Heart left ventricle (tissue), 16 donors: ENCODE measurements around the gene TMEM250. TPM values are rescaled to one million over a fixed set of nuclear protein-coding genes. Genes with fewer than 3 reads are reported as not detected.

Source experiments
- ATAC-seq, 4 donors: fragments of 200-7000 bp; cut with Tn5 transposase; one replicate each; pipeline ENCODE4 v1.9.1; 2020 to 2022; ENCODE audit warnings: moderate library complexity in 4 of 4, mild to moderate bottlenecking in 3 of 4, moderate number of reproducible peaks in 1 of 4
- DNase-seq, 5 donors: peaks; one replicate each; pipeline ENCODE4 v3.0.0-alpha.2; 2020
- H3K27ac ChIP-seq, 12 donors: fragments of 200-600 bp; sonication (generic) in 4 of 12; one replicate each; pipeline versions ENCODE4 v1.5.0 to v1.8.0; 2016 to 2022; ENCODE audit warnings: mild to moderate bottlenecking in 2 of 12
- H3K27me3 ChIP-seq, 9 donors: fragments of 200-600 bp; sonication (generic) in 2 of 9; one replicate each; pipeline versions ENCODE4 v1.5.1 to v1.8.0; 2016 to 2022; ENCODE audit warnings: mild to moderate bottlenecking in 3 of 9
- H3K36me3 ChIP-seq, 9 donors: fragments of 200-600 bp; sonication (generic) in 2 of 9; one replicate each; pipeline versions ENCODE4 v1.5.0 to v1.8.0; 2018 to 2022; ENCODE audit warnings: mild to moderate bottlenecking in 2 of 9
- H3K4me1 ChIP-seq, 12 donors: fragments of 200-600 bp; sonication (generic) in 4 of 12; one replicate each; pipeline versions ENCODE4 v1.5.0 to v1.8.0; 2016 to 2022; ENCODE audit warnings: mild to moderate bottlenecking in 3 of 12
- H3K4me3 ChIP-seq, 12 donors: fragments of 200-600 bp; sonication (generic) in 4 of 12; one replicate each; pipeline versions ENCODE4 v1.5.0 to v1.8.0; 2017 to 2022; ENCODE audit warnings: mild to moderate bottlenecking in 9 of 12, moderate library complexity in 4 of 12
- H3K9me3 ChIP-seq, 12 donors: fragments of 200-600 bp; sonication (generic) in 4 of 12; one replicate each; pipeline versions ENCODE4 v1.5.0 to v1.8.0; 2016 to 2022; ENCODE audit warnings: mild to moderate bottlenecking in 1 of 12
- CTCF ChIP-seq, 12 donors: fragments of 200-600 bp; sonication (generic) in 4 of 12; IDR thresholded peaks; one replicate each; pipeline versions ENCODE4 v1.5.0 to v1.8.0; 2018 to 2022; ENCODE audit warnings: antibody characterized with exemption in 12 of 12, mild to moderate bottlenecking in 5 of 12
- POLR2A ChIP-seq, 2 donors: fragments of 450-650 bp; IDR thresholded peaks; one replicate each; pipeline ENCODE4 v1.6.1; 2017; ENCODE audit warnings: antibody characterized with exemption in 2 of 2, mild to moderate bottlenecking in 2 of 2, moderate library complexity in 2 of 2
- WGBS, 4 donors: extraction: QIAGEN DNeasy Blood & Tissue Kit in 2 of 4; methylation state at CpG; one replicate each; pipeline versions ENCODE4 v1.1.5 to v1.1.7; 2013 to 2018; 5-methylcytosine and 5-hydroxymethylcytosine counted together
- intact Hi-C, 10 donors: fragments of 100-400 bp; cut with DNase I; formaldehyde crosslinking; loops; one replicate each; pipeline versions ENCODE4 v1.11.1 to v1.14.2; 2022
- polyA plus RNA-seq, 2 donors: library from polyadenylated mRNA; stranded (reverse); fragments of 200-250 nt; gene quantifications; one replicate each; pipeline ENCODE4 v1.2.3, GENCODE V29; 2013
- total RNA-seq, 9 donors: library from RNA; depleted of rRNA in 2 of 9; stranded (reverse); fragments of >200 nt in 2 of 9; fragmentation: NEBNext Ultra II Directional in 3 of 9; extraction: Animal tissue kit (Norgen Biotek cat#: 25700) in 3 of 9; gene quantifications; one replicate each; pipeline versions ENCODE4 v1.1.0 to v1.2.4, GENCODE V29; 2016 to 2023
- donor health status: ischemic (EF 13 %, LVEDD 7.1; RV severe dilation, severe dysfunction).
- donor health status: healthy with polysubstance abuse.
- donor health status: DM: no; HTN: yes; CAD: no.
- donor health status: DM: no; HTN: no; CAD: no.
- donor health status: ischemic (EF 25% LVEDD 6.9; RV normal size, moderate dysfunction).
- donor health status: ischemic (EF 25% LVEDD 5.7; RV mildly dilated, moderate dysfunction).
- donor health status: healthy.
- donor health status: DM: yes; HTN: yes; CAD: no.
- donor health status: ischemic (EF 35%, LVEDD 5.7; RV mildly dilated, moderate dysfunction).
- donor health status: nonischemic (EF 11% LVEDD 7.7; RV severe dilation, severe dysfunction).
- donor health status: DM: yes; HTN: yes; CAD: no.
- donor health status: PGD.
- donor health status: ischemic (EF 29% LVEDD 5.4; RV normal size, mild dysfunction).
- donor health status: nonischemic (EF 23%, LVEDD 6.1; RV moderate dilation, normal function).

The TMEM250 gene
- total and polyA plus RNA-seq, 11 donors, result 11.6 to 37.0 (median 19.9) TPM

GRCh38 chr9:136156209-136157120 lies 37.8 kb upstream of the TMEM250 start:
- 70 to 84% (median 75%) methylated on average over 33 to 42 of the region's 42 CpGs for WGBS, 4 donors
- peak in 2 of 5 donors; percentile 11 to 15 for DNase-seq

DNA sequence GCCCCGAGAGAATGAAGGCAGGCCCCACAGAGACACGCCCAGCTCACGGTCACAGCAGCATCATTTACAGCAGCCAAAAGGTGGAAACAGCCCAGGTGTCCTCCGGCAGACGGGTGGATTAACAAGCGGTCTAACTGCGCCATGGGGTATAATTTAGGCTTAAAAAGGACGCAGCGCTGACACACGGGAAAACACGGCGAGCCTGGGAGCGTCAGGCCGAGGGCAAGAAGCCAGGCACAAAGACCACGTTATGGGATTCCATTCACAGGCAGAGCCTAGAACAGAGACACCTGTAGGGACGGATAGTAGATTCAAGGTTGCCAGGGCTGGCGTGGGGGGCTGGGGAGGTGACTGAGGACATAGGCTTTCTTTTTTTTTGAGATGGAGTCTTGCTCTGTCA lies 36.9 kb upstream of the TMEM250 start:
- DNase-seq (peak in 1 of 5 donors; percentile 5), ATAC-seq (no peak)
- no peak overlapping the region for H3K27ac ChIP-seq
- TF ChIP-seq CTCF (IDR thresholded peaks at IDR 0.05) (no peak), POLR2A (IDR thresholded peaks at IDR 0.05) (no peak)
- intact Hi-C loops, result no loop called here
- H3K4me3 ChIP-seq, result no peak overlapping the region
- H3K9me3 ChIP-seq, result no peaks in the 10 kb centered on the region
- 84 to 92% (median 90%) methylated on average over 17 of the region's 17 CpGs for whole genome bisulfite sequencing, 4 donors
- H3K4me1 ChIP-seq, result no peaks in the 10 kb centered on the region
- peaks cover 0 to 22% (median 0%) of the 10 kb centered on the region in 9 donors for H3K27me3 ChIP-seq
- no peaks in the 10 kb centered on the region for H3K36me3 ChIP-seq

More at GRCh38 chr9:136156209-136157120, 37.8 kb upstream of the TMEM250 start:
- no peaks in the 10 kb centered on the region for H3K36me3 ChIP-seq
- intact Hi-C loops, result no loop called here
- H3K4me1 ChIP-seq, result no peaks in the 10 kb centered on the region
- ATAC-seq, result no peak
- peaks cover 0 to 22% (median 0%) of the 10 kb centered on the region in 9 donors for H3K27me3 ChIP-seq
- H3K9me3 ChIP-seq, result no peaks in the 10 kb centered on the region
- no peak for TF ChIP-seq POLR2A (IDR thresholded peaks at IDR 0.05)
- no peak for TF ChIP-seq CTCF (IDR thresholded peaks at IDR 0.05)
- H3K4me3 ChIP-seq, result no peak overlapping the region
- no peak overlapping the region for H3K27ac ChIP-seq

DNA sequence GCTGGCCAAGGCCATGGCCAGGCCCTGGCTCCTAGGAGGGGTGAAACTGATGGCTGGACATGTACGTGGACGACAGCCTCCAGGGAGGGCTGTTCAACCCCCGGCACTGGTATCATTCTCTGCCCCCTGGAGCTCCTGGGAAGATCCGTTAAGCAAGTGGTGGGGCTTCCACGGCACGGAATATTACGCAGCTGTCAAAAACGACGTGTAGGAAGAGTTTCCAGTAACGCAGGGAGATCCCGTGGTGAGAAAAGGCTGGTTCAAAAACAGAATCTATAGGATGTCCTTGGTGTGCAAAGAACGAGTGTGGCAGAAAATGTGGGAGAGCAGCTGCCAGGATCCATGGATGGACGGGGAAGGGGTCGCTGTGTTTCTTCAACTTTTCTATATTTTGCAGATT lies 36.3 kb upstream of the TMEM250 start:
- TF ChIP-seq POLR2A (IDR thresholded peaks at IDR 0.05) (no peak), CTCF (IDR thresholded peaks at IDR 0.05) (no peak)
- DNase-seq, result peak in 1 of 5 donors; percentile 8
- no peak overlapping the region for H3K4me3 ChIP-seq
- no peaks in the 10 kb centered on the region for H3K36me3 ChIP-seq
- no peak overlapping the region for H3K27ac ChIP-seq
- ATAC-seq, result no peak
- 88 to 95% (median 92%) methylated on average over 14 of the region's 14 CpGs for WGBS, 4 donors
- H3K4me1 ChIP-seq, result no peaks in the 10 kb centered on the region
- H3K9me3 ChIP-seq, result no peaks in the 10 kb centered on the region
- intact Hi-C loops, result no loop called here
- H3K27me3 ChIP-seq, result peaks cover 0 to 22% (median 0%) of the 10 kb centered on the region in 9 donors

DNA sequence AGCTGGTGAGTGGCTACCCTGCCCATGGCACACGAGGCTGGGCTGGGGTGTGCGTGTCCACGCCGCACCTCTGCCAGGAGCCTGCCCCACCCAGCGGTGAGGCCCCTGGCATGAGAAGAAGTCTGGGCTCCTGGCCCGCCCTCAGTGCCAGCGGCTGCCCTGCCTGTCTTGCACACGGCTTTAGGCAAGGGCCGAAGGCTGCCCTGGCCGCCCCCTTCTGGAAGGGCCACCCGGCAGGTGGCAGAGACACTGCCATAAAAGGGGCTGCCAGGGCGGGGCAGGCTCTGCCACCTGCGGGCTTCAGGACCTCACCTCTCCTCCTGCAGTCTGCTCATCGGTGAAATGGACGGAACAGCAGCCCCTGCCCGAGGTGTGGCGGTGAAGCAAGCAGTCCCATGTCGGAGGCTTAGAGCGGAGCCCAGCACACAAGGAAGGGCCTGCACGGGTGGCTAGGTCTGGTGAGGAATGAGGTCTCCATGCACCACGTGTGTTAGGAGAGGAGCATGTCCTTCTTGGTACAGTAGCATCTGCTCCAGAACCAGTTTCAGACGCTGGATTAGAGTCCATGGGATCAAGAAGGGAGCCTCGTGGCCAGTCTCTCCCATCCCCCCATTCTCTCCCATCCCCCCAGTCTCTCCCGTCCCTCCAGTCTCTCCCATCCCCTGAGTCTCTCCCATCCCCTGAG lies 34.8 kb upstream of the TMEM250 start:
- intact Hi-C loops, result no loop called here
- TF ChIP-seq POLR2A (IDR thresholded peaks at IDR 0.05), result no peak
- TF ChIP-seq CTCF (IDR thresholded peaks at IDR 0.05), result no peak
- peak in 3 of 5 donors; percentile 10 to 13 (median 12) for DNase-seq

More for the DNA sequence above, 34.8 kb upstream of the TMEM250 start:
- no peak for ATAC-seq
- peaks cover 0 to 26% (median 0%) of the 10 kb centered on the region in 9 donors for H3K27me3 ChIP-seq
- no peak overlapping the region for H3K4me3 ChIP-seq
- no peak overlapping the region for H3K27ac ChIP-seq
- no peaks in the 10 kb centered on the region for H3K4me1 ChIP-seq
- no peaks in the 10 kb centered on the region for H3K9me3 ChIP-seq
- 70 to 76% (median 76%) methylated on average over 18 to 24 of the region's 24 CpGs for WGBS, 4 donors
- no peaks in the 10 kb centered on the region for H3K36me3 ChIP-seq
